Gastrocnemius medialis (tissue), 4 donors: Measurements from ENCODE around the gene ELSPBP1. TPM values are rescaled to one million over a fixed set of nuclear protein-coding genes. Genes with fewer than 3 reads are reported as not detected.

Experiments
- ATAC-seq, 2 donors: fragments of 150-250 bp; one replicate each; pipeline ENCODE4 v1.9.1; 2016
- DNase-seq, 2 donors: peaks; one replicate each; pipeline ENCODE4 v3.0.0-alpha.2; 2019
- H3K27ac ChIP-seq, 4 donors: fragments of 200-600 bp; sonication (generic); 1 replicate in 1 of 4; 2 replicates in 3 of 4; pipeline ENCODE4 v1.5.1; 2016 to 2018; ENCODE audit warnings: mild to moderate bottlenecking in 2 of 4, moderate library complexity in 1 of 4
- H3K27me3 ChIP-seq, 3 donors: fragments of 200-600 bp; sonication (generic) in 2 of 3; 1 replicate in 1 of 3; 2 replicates in 2 of 3; pipeline versions ENCODE4 v1.5.1 to v1.6.0; 2016 to 2019; ENCODE audit warnings: mild to moderate bottlenecking in 1 of 3, moderate library complexity in 1 of 3
- H3K36me3 ChIP-seq, 2 donors: fragments of 200-600 bp; sonication (generic) in 1 of 2; one replicate each; pipeline ENCODE4 v1.5.1; 2017 to 2018
- H3K4me1 ChIP-seq, 2 donors: fragments of 200-600 bp; sonication (generic) in 1 of 2; one replicate each; pipeline ENCODE4 v1.5.1; 2016 to 2017; ENCODE audit warnings: mild to moderate bottlenecking in 2 of 2
- H3K4me3 ChIP-seq, 4 donors: fragments of 200-600 bp; sonication (generic) in 3 of 4; 1 replicate in 1 of 4; 2 replicates in 3 of 4; pipeline ENCODE4 v1.5.1; 2016 to 2019; ENCODE audit warnings: mild to moderate bottlenecking in 2 of 4
- H3K9me3 ChIP-seq, 3 donors: fragments of 200-600 bp; sonication (generic) in 2 of 3; 1 replicate in 1 of 3; 2 replicates in 2 of 3; pipeline ENCODE4 v1.5.1; 2016 to 2019
- POLR2A ChIP-seq, 2 donors: fragments of 450-650 bp; IDR thresholded peaks; one replicate each; pipeline ENCODE4 v1.6.1; 2017; ENCODE audit warnings: antibody characterized with exemption in 2 of 2, mild to moderate bottlenecking in 2 of 2, moderate library complexity in 2 of 2
- in situ Hi-C, 4 donors: fragments of 200-750 bp; cut with MboI; loops; one replicate each; pipeline versions ENCODE4 v1.15.0 to v1.8.0; 2017; ENCODE audit warnings: low sequenced_read_pairs in 4 of 4
- intact Hi-C: fragments of 100-400 bp; cut with DNase I; formaldehyde crosslinking; loops from one replicate; pipeline ENCODE4 v1.15.1; 2023; ENCODE audit warnings: low total_unique reads
- total RNA-seq, 4 donors: library from RNA; depleted of rRNA; stranded (reverse); fragments of >200 nt; gene quantifications; one replicate each; pipeline versions ENCODE4 v1.1.0 to v1.2.3, GENCODE V29; 2016
- TF ChIP-seq, protein P1 (sequence below), 5 experiments: fragments of 450-650 bp in 3 of 5; fragments of 200-600 bp in 2 of 5; sonication (generic) in 2 of 5; IDR thresholded peaks in 4 of 5; conservative IDR thresholded peaks in 1 of 5; 1 replicate in 4 of 5; 2 replicates in 1 of 5; pipeline ENCODE4 v1.5.1; 2016 to 2019; ENCODE audit warnings: antibody characterized with exemption in 5 of 5, mild to moderate bottlenecking in 3 of 5, moderate library complexity in 3 of 5

Gene ELSPBP1
- total RNA-seq, 4 donors from 2014 or later, result not detected

DNA sequence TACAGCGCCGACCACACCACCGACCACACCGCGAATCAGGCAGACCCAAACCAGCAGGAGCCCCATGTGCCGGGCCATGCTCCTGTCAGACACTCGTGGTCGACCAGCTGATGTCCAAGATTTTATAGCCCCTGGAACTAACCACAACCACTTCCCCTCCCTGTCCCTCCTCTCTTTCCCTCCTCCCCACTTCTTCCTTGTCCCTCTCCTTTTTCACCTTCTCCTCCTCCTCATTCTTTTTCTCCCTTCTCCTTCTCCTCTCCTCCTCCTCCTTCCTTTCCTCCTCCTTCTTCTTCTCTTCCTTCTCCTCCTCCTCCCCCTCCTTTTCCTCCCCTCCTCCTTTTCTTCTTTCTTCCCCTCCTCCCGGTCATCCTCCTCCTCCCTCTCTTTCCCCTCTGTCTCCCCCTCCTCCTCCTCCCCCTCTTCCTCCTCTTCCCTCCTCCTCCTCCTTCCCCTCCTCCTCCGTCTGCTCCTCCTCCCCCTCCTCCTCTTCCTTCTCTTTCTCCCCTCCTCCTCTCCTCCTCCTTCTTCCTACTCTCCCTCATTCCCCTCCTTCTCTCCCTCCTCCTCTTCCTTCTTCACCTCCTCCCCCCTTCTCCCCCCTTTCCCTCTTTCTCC lies 3.1 kb upstream of the ELSPBP1 start:
- no peak for ATAC-seq
- Histone ChIP-seq H3K27me3 (peaks cover 0 to 5% (median 3%) of the 10 kb centered on the region in 3 donors), H3K36me3 (no peaks in the 10 kb centered on the region), H3K9me3 (no peaks in the 10 kb centered on the region), H3K27ac (no peak overlapping the region), H3K4me1 (no peaks in the 10 kb centered on the region), H3K4me3 (no peak overlapping the region)
- TF ChIP-seq POLR2A (IDR thresholded peaks at IDR 0.05), result no peak
- TF ChIP-seq, protein P1, sequence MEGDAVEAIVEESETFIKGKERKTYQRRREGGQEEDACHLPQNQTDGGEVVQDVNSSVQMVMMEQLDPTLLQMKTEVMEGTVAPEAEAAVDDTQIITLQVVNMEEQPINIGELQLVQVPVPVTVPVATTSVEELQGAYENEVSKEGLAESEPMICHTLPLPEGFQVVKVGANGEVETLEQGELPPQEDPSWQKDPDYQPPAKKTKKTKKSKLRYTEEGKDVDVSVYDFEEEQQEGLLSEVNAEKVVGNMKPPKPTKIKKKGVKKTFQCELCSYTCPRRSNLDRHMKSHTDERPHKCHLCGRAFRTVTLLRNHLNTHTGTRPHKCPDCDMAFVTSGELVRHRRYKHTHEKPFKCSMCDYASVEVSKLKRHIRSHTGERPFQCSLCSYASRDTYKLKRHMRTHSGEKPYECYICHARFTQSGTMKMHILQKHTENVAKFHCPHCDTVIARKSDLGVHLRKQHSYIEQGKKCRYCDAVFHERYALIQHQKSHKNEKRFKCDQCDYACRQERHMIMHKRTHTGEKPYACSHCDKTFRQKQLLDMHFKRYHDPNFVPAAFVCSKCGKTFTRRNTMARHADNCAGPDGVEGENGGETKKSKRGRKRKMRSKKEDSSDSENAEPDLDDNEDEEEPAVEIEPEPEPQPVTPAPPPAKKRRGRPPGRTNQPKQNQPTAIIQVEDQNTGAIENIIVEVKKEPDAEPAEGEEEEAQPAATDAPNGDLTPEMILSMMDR (IDR thresholded peaks at IDR 0.05 in 4 of 5, conservative IDR thresholded peaks at IDR 0.05 in 1 of 5), result no peak
- in situ Hi-C loops (loop anchor here in 1 of 4 donors (25.0 kb wide), 1 partner anchor 129 kb away; the partner anchor contains the start of gene TPRX2), intact Hi-C loops (no loop called here)
- DNase-seq, result no peak

DNA sequence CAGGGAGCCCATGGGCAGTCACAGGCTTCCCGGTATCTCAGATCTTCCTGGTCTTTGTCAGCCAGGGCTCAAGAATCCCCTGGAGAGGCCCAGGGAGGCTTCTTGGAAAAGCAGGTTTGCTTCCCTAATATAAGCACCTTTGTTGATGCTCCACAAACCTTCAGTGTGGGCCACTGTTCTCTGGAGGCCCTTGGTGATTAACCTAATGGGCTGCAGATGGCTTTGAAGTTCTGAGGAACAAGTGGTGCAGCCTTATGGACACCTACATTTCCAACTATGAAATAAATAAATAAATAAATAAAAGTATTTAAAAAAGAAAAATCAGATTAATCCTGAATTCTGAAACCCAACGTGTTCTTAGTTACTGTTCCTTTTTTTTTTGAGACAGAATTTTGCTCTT lies 2.4 kb upstream of the ELSPBP1 start, which contains the start of gene BSPH1:
TSS of gene BSPH1 (minus strand) at position 101 of the 400 bp plus-strand sequence. CDS start at position 12, 89 bp downstream.
- ATAC-seq (no peak), DNase-seq (no peak)
- peaks cover 0 to 5% (median 3%) of the 10 kb centered on the region in 3 donors for H3K27me3 ChIP-seq
- intact Hi-C loops, result no loop called here
- TF ChIP-seq, protein P1 (IDR thresholded peaks at IDR 0.05 in 4 of 5, conservative IDR thresholded peaks at IDR 0.05 in 1 of 5), result no peak
- TF ChIP-seq POLR2A (IDR thresholded peaks at IDR 0.05), result no peak
- in situ Hi-C loops, result loop anchor here in 1 of 4 donors (25.0 kb wide), 1 partner anchor 130 kb away; the partner anchor contains the start of gene TPRX2
- no peaks in the 10 kb centered on the region for H3K36me3 ChIP-seq
- H3K4me3 ChIP-seq, result no peak within 1 kb of the TSS
- H3K9me3 ChIP-seq, result no peaks in the 10 kb centered on the region
- no peaks in the 10 kb centered on the region for H3K4me1 ChIP-seq
- no peak within 1 kb of the TSS for H3K27ac ChIP-seq

DNA sequence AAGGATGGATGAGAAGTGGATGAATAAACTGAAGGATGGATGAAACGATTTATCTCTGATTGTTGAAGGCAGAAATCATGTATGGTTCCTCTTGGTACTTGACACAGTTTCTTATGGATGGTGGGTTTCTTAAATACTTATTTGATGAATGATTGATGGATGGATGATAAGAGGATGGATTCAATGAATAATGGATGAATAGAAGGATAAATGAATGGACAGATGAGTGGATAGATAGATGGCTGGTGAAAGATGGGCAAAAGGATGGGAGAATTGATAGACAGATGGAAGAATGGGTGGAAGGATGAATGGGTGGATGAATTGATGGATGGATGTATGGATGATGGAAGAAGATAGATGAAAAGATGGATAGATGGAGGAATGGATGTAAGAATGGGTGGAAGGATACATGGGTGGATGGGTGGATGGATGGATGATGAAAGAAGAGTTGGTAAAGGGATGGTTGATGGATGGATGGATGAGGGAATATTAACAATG lies 1.8 kb downstream of the ELSPBP1 start:
- Histone ChIP-seq H3K4me3 (no peak overlapping the region), H3K9me3 (no peaks in the 10 kb centered on the region), H3K4me1 (no peaks in the 10 kb centered on the region), H3K27ac (no peak overlapping the region), H3K27me3 (peaks cover 0 to 5% (median 3%) of the 10 kb centered on the region in 3 donors), H3K36me3 (no peaks in the 10 kb centered on the region)
- no peak for DNase-seq
- intact Hi-C loops (no loop called here), in situ Hi-C loops (loop anchor here in 1 of 4 donors (25.0 kb wide), 1 partner anchor 134 kb away; the partner anchor contains the start of gene TPRX2)
- no peak for TF ChIP-seq POLR2A (IDR thresholded peaks at IDR 0.05)
- TF ChIP-seq, protein P1 (IDR thresholded peaks at IDR 0.05 in 4 of 5, conservative IDR thresholded peaks at IDR 0.05 in 1 of 5), result no peak
- no peak for ATAC-seq

DNA sequence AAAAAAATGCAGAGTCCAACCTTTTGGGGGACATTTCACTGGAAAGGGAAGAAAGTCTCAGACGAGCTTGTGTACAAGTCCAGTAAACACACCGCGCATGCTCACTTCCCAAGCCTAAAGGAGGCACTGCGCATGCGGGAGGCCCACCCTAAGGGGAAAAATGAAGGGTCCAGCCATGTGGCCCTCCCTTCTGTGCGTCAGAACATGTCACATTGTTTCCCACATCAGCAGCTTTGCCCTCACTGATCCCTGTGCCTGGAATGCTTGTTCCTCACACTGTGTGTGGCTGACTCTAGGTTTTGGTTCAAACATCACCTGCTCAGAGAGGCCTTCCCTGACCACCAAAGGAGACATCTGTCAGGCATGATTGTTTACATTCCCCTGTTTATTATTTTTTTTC lies 4.4 kb downstream of the ELSPBP1 start:
- ATAC-seq (no peak), DNase-seq (no peak)
- in situ Hi-C loops (loop anchor here in 1 of 4 donors (25.0 kb wide), 1 partner anchor 136 kb away; the partner anchor contains the start of gene TPRX2), intact Hi-C loops (no loop called here)
- Histone ChIP-seq H3K36me3 (no peaks in the 10 kb centered on the region), H3K27me3 (peaks cover 0 to 3% (median 2%) of the 10 kb centered on the region in 3 donors), H3K27ac (no peak overlapping the region), H3K4me1 (no peaks in the 10 kb centered on the region), H3K4me3 (no peak overlapping the region), H3K9me3 (no peaks in the 10 kb centered on the region)
- no peak for TF ChIP-seq POLR2A (IDR thresholded peaks at IDR 0.05)
- TF ChIP-seq, protein P1 (IDR thresholded peaks at IDR 0.05 in 4 of 5, conservative IDR thresholded peaks at IDR 0.05 in 1 of 5), result no peak
